OCI-LY3 (cell line): ENCODE data around the gene KRTAP5-4.

Experiments
- EZH2phosphoT487 ChIP-seq: fragments of 200-600 bp; shearing (Covaris generic); IDR thresholded peaks from 2 replicates; pipeline ENCODE4 v1.6.1; 2018; ENCODE audit warnings: antibody characterized with exemption, mixed run types, low read depth
- TF ChIP-seq, protein P1 (sequence below): fragments of 200-600, 300-600 bp; sonication (generic); IDR thresholded peaks from 2 replicates; pipeline ENCODE4 v1.5.1; 2014; ENCODE audit warnings: antibody characterized with exemption, low read length, low read depth

- TF ChIP-seq, protein P1, sequence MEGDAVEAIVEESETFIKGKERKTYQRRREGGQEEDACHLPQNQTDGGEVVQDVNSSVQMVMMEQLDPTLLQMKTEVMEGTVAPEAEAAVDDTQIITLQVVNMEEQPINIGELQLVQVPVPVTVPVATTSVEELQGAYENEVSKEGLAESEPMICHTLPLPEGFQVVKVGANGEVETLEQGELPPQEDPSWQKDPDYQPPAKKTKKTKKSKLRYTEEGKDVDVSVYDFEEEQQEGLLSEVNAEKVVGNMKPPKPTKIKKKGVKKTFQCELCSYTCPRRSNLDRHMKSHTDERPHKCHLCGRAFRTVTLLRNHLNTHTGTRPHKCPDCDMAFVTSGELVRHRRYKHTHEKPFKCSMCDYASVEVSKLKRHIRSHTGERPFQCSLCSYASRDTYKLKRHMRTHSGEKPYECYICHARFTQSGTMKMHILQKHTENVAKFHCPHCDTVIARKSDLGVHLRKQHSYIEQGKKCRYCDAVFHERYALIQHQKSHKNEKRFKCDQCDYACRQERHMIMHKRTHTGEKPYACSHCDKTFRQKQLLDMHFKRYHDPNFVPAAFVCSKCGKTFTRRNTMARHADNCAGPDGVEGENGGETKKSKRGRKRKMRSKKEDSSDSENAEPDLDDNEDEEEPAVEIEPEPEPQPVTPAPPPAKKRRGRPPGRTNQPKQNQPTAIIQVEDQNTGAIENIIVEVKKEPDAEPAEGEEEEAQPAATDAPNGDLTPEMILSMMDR: no peak
- no peak for TF ChIP-seq EZH2phosphoT487
Measured at GRCh38 chr11:1638344-1638743, 16.4 kb upstream of the KRTAP5-4 start.
